ENCODE measurements around the gene PTPRM. TPM values are rescaled to one million over a fixed set of nuclear protein-coding genes. Genes with fewer than 3 reads are reported as not detected.

Gene PTPRM
- total RNA-seq, 1 donor from 2014 or later = 71.3 TPM

DNA sequence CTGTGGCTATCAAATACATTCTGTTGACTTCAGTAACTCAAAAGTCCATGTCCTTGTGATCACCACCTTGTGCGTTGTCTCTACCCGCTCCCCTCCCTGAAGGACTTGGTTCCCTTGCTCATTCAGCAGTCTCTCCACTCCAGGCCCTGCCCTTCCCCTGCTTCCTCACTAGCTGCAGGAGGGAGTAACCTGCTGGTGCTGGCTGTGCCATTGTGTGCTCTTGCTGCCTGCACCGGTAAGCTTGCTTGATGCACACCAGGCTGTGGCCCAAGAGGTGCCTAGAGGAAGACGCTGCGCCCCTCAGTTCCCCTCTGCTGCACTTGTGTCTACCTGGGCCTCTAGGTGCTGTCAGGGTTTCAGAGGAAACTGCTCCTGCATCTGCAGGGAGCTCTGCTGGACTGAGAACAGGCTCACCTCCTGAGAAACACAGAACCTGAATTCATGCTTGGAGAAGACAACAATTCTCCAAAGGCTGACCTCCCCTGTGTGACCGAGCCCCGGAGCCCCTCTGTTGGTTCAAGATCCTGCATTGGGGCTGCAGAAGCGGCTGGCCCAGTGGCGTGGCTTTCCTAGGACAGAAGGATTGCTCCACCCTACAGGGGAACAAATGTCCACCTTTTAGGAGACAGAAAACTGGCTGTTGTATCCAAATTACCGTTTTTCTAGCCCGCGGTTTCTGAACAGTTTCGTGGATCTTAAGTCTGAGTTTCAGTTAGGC, 33.6 kb downstream of the PTPRM start:
- H3K4me1 Mint-ChIP-seq = peaks cover 5% of the 10 kb centered on the region
- H3K27me3 Mint-ChIP-seq (ENCODE audit: low read depth) = no peaks in the 10 kb centered on the region
- TF ChIP-seq, protein P1, sequence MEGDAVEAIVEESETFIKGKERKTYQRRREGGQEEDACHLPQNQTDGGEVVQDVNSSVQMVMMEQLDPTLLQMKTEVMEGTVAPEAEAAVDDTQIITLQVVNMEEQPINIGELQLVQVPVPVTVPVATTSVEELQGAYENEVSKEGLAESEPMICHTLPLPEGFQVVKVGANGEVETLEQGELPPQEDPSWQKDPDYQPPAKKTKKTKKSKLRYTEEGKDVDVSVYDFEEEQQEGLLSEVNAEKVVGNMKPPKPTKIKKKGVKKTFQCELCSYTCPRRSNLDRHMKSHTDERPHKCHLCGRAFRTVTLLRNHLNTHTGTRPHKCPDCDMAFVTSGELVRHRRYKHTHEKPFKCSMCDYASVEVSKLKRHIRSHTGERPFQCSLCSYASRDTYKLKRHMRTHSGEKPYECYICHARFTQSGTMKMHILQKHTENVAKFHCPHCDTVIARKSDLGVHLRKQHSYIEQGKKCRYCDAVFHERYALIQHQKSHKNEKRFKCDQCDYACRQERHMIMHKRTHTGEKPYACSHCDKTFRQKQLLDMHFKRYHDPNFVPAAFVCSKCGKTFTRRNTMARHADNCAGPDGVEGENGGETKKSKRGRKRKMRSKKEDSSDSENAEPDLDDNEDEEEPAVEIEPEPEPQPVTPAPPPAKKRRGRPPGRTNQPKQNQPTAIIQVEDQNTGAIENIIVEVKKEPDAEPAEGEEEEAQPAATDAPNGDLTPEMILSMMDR (IDR thresholded peaks at IDR 0.05; ENCODE audit: unreplicated experiment) = no peak
- H3K27ac Mint-ChIP-seq = no peak overlapping the region
- peaks cover 3% of the 10 kb centered on the region for H3K36me3 Mint-ChIP-seq
- no peaks in the 10 kb centered on the region for H3K9me3 Mint-ChIP-seq
- no peak overlapping the region for H3K4me3 Mint-ChIP-seq
- no peak for DNase-seq (ENCODE audit: low spot score in 2 of 2, unreplicated experiment in 2 of 2)

DNA sequence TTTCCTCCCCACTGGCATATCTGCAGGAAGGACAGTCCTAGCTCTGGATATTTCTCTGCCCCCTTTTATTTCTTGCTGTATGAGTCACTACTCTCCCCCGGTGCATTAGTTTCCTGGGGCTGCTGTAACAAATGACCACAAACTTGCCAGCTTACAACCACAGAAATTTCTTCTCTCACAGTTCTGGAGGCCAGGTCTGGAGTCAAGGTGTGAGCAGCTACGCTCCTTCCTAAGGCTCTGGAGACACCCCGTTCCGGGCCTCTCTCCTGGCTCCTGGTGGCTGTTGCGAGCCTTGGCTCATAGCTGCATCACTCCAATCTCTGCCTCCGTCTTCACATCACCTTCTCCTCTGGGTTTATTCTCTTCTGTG, 34.1 kb downstream of the PTPRM start:
- no peak for DNase-seq (ENCODE audit: low spot score in 2 of 2, unreplicated experiment in 2 of 2)
- Mint-ChIP-seq H3K27me3 (ENCODE audit: low read depth) (no peaks in the 10 kb centered on the region), H3K4me3 (no peak overlapping the region), H3K36me3 (peaks cover 3% of the 10 kb centered on the region), H3K27ac (no peak overlapping the region), H3K9me3 (no peaks in the 10 kb centered on the region), H3K4me1 (peaks cover 5% of the 10 kb centered on the region)
- TF ChIP-seq, protein P1 (IDR thresholded peaks at IDR 0.05; ENCODE audit: unreplicated experiment) = no peak

DNA sequence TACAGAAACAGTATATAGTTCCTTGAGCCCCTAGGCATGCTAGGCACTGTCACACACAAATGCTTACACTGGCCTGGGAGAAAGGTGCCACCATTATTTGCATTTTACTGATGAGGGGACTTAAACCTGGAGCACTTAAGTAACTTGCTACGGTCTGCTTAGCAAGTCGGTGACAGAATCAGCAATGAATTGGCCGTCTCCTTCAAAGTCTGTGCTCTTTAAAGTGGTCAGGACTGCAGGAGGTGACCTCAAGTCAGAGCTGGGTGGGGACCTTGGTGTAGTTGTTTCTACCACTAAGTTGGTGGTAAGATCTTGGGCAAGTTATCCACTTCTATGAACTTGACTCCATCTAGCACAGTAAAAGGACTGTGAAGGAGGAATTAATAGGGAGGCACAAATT, 34.8 kb downstream of the PTPRM start:
- Mint-ChIP-seq H3K36me3 (peaks cover 3% of the 10 kb centered on the region), H3K9me3 (no peaks in the 10 kb centered on the region), H3K4me1 (peaks cover 9% of the 10 kb centered on the region), H3K27me3 (ENCODE audit: low read depth) (no peaks in the 10 kb centered on the region), H3K4me3 (no peak overlapping the region), H3K27ac (no peak overlapping the region)
- DNase-seq (ENCODE audit: low spot score in 2 of 2, unreplicated experiment in 2 of 2) = no peak
- TF ChIP-seq, protein P1 (IDR thresholded peaks at IDR 0.05; ENCODE audit: unreplicated experiment) = no peak

DNA sequence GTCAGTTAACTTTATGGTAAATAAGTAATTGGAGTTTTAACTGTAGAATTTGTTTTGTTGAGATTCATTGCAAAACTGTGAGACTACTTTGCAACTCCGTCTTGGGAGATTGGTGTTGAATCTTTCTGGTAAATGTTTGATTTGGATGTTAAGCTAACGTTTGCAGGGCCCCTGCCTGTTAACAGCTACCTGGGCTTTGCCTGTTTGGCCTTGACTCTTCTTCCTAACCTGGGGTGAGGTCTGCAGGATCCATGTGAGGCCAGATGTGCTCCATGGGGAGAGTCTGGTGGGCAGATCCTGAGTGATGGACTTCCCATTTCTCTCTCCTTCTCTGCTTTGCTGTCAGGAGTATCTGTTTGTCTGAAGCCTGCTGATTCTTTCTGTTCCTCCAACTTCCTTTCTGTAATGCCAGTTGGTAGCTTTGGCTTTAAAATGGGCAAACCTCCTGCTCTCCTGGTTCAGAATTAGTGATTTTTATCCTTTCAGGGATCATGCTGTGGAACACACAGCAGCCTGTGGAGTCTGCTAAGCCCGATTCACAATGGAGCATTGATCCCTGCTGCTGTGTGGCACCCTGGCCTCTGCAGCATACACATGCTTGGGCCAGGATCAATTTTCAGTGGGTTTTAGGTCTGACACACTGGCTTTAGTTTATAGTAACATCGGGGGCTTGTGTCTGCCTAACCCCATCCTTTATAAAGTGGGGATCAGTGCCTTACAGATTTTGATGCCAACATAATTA, 36.3 kb downstream of the PTPRM start:
- H3K27ac Mint-ChIP-seq = no peak overlapping the region
- H3K4me1 Mint-ChIP-seq = peaks cover 22% of the 10 kb centered on the region
- peaks cover 3% of the 10 kb centered on the region for H3K36me3 Mint-ChIP-seq
- no peaks in the 10 kb centered on the region for H3K27me3 Mint-ChIP-seq (ENCODE audit: low read depth)
- no peaks in the 10 kb centered on the region for H3K9me3 Mint-ChIP-seq
- TF ChIP-seq, protein P1 (IDR thresholded peaks at IDR 0.05; ENCODE audit: unreplicated experiment) = no peak
- no peak for DNase-seq (ENCODE audit: low spot score in 2 of 2, unreplicated experiment in 2 of 2)
- no peak overlapping the region for H3K4me3 Mint-ChIP-seq

DNA sequence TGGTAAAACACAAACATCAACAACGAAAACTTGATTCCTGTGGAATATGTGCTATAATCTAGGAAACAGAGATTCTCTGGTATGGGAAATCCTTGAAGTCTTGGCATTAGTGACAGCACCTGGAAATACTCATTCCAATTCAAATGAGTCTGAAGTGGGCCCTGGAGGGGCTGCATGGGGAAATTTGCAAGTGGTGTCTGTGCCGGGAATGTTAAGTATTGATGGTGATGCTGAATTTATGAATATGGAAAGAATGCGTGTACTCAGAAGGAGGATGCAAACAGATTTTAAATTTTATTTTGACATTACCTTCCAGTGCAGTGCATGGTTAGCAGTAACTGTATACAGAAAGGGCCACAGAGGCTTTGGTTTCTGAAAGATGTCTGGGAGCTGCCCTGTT, 37.2 kb downstream of the PTPRM start:
- no peak overlapping the region for H3K4me3 Mint-ChIP-seq
- DNase-seq (ENCODE audit: low spot score in 2 of 2, unreplicated experiment in 2 of 2) = no peak
- H3K9me3 Mint-ChIP-seq = no peaks in the 10 kb centered on the region
- no peak overlapping the region for H3K27ac Mint-ChIP-seq
- no peaks in the 10 kb centered on the region for H3K27me3 Mint-ChIP-seq (ENCODE audit: low read depth)
- TF ChIP-seq, protein P1 (IDR thresholded peaks at IDR 0.05; ENCODE audit: unreplicated experiment) = no peak
- H3K36me3 Mint-ChIP-seq = peaks cover 3% of the 10 kb centered on the region
- peaks cover 29% of the 10 kb centered on the region for H3K4me1 Mint-ChIP-seq
